Measurements from ENCODE around the gene OR5C1.
"Not testable (repeated sequence)": the region's sequence is repeated elsewhere in the genome, so short reads cannot be mapped to it uniquely, and the experiment has no call there.

Gene OR5C1

GRCh38 chr9:122788831-122789230 lies at the start of gene OR5C1:
Gene OR5C1 (plus strand): TSS chr9:122788933. CDS start chr9:122788933, 0 bp downstream.
- DNase-seq = no peak

GRCh38 chr9:122742003-122742402 lies 46.7 kb upstream of the OR5C1 start, which contains the start of gene OR1L6:
Gene OR1L6 (plus strand): TSS chr9:122742303. CDS start chr9:122749848, 7,545 bp downstream.
- DNase-seq = no peak

DNA sequence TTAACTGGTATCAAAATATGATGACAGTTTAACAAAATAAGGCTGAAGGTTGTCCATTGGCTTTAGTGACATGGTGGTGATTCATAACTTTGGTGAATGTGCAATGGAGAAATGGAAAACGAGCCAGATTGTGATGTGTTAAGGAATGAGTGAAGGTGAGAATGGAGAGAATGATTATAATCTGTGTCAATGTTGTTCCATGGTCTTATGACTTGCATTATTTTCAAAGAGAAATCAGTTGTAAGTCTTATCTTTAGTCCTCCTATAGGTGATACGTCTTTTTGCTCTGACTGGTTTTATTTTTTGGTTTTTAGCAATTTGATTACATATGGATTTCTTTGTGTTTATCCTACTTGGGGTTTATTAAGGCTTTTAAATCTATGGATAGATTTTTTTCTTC lies 33.9 kb upstream of the OR5C1 start:
- DNase-seq = no peak

DNA sequence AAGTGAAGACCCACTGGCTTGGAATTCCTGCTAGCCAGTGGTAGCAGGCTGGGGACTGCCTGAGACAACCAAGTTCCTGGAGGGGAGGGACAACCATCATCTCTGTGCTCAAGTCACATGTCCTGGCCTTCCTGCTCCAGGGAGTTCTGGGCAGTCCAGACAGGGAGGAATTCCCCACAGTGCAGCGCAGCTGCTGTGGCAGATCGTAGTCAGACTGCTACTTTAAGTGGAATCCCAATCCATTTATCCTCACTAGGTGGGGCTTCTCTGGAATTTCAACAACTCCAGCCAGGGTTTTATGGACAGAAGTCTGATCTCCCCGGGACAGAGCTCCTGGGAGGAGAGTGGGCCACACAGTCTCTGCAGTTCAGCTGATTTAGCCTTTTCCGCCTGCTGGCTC lies 20.9 kb upstream of the OR5C1 start:
- DNase-seq = no peak

DNA sequence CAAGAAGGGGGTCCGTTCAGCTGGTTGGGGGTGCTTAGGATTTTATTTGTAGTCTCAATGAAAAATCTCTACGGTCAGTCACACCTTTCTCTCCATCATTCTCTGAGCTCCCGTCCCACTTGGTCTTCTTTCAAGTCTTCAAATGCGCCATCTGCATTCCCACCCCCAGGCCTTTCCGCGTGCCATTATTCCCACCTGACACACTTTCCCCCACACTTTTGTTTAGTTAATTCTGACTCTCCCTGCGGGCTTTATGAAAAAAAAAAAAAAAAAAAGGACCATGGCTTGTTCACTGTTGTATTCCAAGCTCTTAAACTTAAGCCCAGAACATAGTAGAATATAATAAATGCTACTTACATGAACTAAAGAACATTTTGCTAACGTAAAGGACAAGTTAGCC lies 11.7 kb upstream of the OR5C1 start:
- DNase-seq = no peak

DNA sequence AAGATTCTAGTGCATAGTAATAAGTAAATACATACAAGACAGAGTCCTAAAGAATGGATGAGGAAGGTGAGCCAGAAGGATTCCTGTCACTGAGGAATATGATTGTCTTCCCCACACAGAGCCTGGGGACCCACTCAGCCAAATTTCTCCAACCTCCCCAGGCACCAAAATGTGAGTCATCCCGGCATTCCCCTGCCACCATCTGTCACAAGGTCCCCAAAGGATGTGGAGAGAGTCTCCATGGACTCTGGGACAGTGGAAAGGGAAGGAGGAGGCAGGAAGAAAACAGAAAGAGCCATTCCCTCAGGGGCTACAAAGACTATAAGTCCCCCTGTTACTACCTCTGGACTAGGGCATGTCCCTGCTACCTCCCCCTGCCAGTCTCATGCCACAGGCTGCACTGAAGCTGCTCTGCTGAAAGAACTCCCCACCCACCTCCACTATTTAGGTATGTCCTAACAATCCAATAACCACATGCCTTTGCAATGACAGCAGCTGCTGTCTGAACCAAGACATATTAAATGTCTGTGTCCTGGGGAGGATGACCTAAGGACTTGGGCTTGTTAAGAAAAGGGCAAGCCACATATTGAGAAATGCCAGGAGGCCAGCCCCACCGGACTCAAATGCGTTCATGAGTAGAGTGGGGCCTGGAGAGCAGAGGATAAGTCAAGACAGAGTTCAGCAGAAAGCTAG lies 10.7 kb upstream of the OR5C1 start:
- no peak for DNase-seq

DNA sequence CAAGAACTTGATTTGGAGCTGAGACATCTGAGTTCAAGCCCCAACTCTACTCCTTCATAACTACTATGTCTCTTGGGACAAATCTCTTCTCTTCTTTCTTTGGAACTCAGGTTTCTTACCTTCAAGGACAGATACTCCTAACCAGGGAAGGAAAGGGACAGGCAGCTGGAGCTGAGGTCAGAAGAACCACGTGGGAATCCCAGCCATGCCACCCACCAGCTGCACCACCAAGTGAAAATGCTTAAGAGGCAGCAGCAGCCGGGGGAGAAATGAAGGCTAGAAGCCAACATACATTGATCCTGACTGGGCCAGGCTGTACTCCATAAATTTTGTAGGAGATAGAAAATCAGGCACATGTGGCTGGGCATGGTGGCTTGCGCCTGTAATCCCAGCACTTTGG lies 9.6 kb upstream of the OR5C1 start:
- no peak for DNase-seq

GRCh38 chr9:122780026-122780425 lies 8.7 kb upstream of the OR5C1 start:
- no peak for DNase-seq

GRCh38 chr9:122781671-122782070 lies 7.1 kb upstream of the OR5C1 start:
- DNase-seq = no peak

DNA sequence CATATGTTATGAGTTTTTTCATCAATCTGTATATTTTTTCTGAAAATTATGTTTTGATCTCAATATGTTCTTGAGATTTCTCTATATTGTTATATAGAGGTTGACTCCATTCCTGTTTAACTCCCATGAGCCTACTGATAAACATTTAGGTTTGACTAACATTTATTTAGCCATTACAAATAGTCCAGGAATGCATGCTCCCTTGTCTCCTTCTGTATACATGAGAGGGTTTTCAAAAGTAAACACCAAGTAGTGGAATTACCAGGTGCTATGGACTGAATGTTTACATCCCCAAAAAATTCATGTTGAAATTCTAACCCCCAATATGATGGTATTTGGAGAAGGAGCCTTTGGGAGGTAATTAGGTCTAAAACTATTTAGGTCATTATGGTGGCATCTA lies 3.5 kb upstream of the OR5C1 start:
- no peak for DNase-seq

DNA sequence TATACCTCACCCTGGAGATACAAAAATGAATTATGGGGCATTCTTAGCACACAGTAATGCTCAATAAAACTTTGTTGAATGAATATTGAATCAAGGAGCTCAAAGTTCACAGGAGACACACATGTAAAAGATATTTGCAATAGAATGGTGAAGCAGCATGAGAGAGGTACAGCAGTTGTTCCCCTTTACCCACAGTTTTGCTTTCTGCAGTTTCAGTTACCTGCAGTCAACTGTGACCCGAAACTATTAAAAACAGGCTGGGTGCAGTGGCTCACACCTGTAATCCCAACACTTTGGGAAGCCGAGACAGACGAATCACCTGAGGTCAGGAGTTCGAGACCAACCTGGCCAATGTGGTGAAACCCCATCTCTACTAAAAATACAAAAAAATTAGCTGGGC lies 2.4 kb upstream of the OR5C1 start:
- DNase-seq = no peak

GRCh38 chr9:122789256-122790046 lies 718 bp downstream of the OR5C1 start:
- DNase-seq = no peak

DNA sequence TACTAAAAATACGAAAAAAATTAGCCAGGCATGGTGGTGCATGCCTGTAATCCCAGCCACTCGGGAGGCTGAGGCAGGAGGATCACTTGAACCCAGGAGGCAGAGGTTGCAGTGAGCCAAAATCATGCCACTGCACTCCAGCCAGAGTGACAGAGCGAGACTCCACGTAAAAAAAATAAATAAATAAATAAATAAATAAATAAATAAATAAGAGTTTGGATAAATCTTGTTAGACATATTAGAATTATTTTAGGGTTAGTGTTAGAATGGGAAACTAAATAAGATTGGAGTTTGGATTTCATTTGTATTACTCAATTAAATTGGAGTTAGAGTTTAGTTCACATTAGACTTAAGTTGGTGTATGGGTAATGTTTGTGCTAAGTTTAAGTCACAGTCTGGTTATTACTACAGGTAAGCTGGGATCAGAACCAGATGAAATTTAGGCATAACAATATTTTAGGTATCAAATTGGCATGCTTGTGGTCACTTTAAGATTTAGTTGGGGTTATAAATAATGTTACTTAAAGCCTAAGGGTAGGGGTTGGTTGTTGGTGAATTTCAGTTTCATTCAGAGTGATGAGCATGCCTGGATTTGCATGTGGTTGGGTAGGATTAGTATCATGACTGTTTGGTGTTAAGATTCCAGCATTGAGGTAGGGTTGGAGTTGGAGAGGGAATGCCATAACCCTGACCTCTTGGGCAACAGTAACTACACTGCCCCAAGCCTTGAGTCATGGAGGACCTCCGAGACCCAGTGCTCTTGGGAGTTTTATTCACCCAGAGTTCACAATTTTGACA lies 3.3 kb downstream of the OR5C1 start:
- DNase-seq = no peak

GRCh38 chr9:122797316-122798063 lies 8.8 kb downstream of the OR5C1 start:
- DNase-seq = no peak

DNA sequence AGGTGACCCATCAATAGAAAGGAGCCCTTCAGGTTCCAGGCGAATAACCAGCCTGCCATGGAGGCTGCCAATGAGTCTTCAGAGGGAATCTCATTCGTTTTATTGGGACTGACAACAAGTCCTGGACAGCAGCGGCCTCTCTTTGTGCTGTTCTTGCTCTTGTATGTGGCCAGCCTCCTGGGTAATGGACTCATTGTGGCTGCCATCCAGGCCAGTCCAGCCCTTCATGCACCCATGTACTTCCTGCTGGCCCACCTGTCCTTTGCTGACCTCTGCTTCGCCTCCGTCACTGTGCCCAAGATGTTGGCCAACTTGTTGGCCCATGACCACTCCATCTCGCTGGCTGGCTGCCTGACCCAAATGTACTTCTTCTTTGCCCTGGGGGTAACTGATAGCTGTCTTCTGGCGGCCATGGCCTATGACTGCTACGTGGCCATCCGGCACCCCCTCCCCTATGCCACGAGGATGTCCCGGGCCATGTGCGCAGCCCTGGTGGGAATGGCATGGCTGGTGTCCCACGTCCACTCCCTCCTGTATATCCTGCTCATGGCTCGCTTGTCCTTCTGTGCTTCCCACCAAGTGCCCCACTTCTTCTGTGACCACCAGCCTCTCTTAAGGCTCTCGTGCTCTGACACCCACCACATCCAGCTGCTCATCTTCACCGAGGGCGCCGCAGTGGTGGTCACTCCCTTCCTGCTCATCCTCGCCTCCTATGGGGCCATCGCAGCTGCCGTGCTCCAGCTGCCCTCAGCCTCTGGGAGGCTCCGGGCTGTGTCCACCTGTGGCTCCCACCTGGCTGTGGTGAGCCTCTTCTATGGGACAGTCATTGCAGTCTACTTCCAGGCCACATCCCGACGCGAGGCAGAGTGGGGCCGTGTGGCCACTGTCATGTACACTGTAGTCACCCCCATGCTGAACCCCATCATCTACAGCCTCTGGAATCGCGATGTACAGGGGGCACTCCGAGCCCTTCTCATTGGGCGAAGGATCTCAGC lies 11.6 kb downstream of the OR5C1 start, which contains the start of gene OR1K1:
OR1K1 (plus strand) TSS at position 58 of the 995 bp plus-strand sequence; CDS start at position 58, 0 bp downstream.
- DNase-seq = no peak

GRCh38 chr9:122806661-122807060 lies 17.9 kb downstream of the OR5C1 start:
- DNase-seq = no peak

DNA sequence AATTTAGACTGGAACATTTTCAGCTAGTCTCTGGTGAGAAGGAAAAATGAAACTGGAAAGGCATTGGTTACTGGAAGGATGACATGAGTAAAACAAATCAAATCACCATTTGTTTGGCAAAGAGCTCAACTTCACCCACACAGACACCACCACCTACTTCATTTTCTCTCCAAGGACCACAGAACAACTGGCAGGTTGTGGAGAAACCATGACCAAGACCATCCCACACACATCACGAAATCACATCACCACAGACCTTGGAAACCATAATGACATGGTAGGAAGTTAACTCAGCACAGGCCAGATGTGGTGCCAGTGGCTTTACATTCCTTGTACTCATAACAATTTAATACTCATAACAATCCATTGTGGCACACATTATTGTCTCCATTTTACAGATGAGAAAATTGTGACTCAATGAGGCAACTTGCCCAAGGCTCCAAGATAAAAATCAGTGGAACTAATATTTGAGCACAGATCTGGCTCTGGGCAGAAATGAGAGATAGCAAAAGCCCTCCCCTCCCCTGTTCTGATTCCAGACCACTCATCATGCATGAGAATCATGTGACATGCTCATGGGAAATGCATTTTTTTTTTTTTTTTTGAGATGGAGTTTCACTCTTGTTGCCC lies 18.7 kb downstream of the OR5C1 start:
- DNase-seq = no peak

DNA sequence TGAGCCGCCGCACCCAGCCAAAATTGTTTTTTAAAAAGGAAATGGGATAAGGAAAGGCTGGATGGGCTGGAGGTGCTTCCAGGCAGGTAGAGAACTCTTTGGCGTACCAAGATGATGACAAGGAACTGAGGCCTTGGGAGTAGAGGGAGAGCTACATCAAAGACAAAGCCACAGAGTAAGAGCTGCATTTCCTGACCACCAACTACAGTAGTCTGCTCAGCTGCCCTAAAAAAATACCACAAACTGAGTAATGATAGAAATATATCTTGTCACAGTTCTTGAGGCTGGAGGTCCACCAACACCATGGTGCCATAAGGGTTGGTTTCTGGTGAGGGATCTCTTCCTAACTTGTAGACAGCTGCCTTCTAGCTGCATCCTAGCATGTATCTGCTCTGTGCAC lies 19.4 kb downstream of the OR5C1 start:
- DNase-seq = no peak

GRCh38 chr9:122809261-122809660 lies 20.5 kb downstream of the OR5C1 start:
- DNase-seq = not testable (repeated sequence)

- DNase-seq = peak; percentile 79
Observed at GRCh38 chr9:122810306-122810946, 21.7 kb downstream of the OR5C1 start.
